HEK293 (cell line): ENCODE results near the gene CEP112.

Experiments
- CTCF ChIA-PET: fragments of 350-600 bp; formaldehyde crosslinking; extraction: SDS; loops from one replicate; lab custom pipeline; 2021; ENCODE audit warnings: antibody characterized with exemption; lab: Yijun Ruan, JAX
- POLR2A ChIA-PET: fragments of 300-600 bp; formaldehyde crosslinking; extraction: SDS; loops from one replicate; lab custom pipeline; 2020; ENCODE audit warnings: antibody characterized with exemption, inconsistent platforms; lab: Yijun Ruan, JAX
- H3K27ac ChIP-seq: fragments of 200-500 bp; sonication (Bioruptor generic); 2 replicates; pipeline ENCODE4 v1.5.1; 2014; ENCODE audit warnings: low read depth, low read length, control low read depth, inconsistent platforms; ENCODE audit errors: extremely low read depth
- H3K36me3 ChIP-seq, 2 experiments: fragments of 200-500 bp in 1 of 2; sonication (Bioruptor generic) in 1 of 2; 1 replicate in 1 of 2; 2 replicates in 1 of 2; pipeline ENCODE4 v1.5.1; 2014 to 2017; ENCODE audit warnings: inconsistent platforms in 2 of 2, low read length in 2 of 2; ENCODE audit not compliant: control insufficient read depth in 2 of 2, insufficient read depth in 1 of 2
- H3K4me1 ChIP-seq: fragments of 200-500 bp; sonication (Bioruptor generic); 2 replicates; pipeline ENCODE4 v1.5.1; 2014; ENCODE audit warnings: mild to moderate bottlenecking, low read length, inconsistent platforms; ENCODE audit not compliant: control insufficient read depth, insufficient read depth
- H3K4me3 ChIP-seq: 2 replicates; pipeline ENCODE4 v1.5.1; 2011; ENCODE audit warnings: low read depth, mild to moderate bottlenecking, control low read depth, low read length, moderate library complexity
- H3K9me3 ChIP-seq: fragments of 200-500 bp; sonication (Bioruptor generic); 2 replicates; pipeline ENCODE4 v1.5.1; 2014; ENCODE audit warnings: low read depth, low read length, inconsistent platforms; ENCODE audit not compliant: control insufficient read depth, insufficient read depth
- BCL11A ChIP-seq: fragments of 450-650 bp; formaldehyde crosslinking; IDR thresholded peaks from 2 replicates; pipeline ENCODE4 v1.5.1; 2016; ENCODE audit warnings: low read depth, missing biosample characterization, missing genetic modification characterization
- IKZF3 ChIP-seq: fragments of 450-650 bp; IDR thresholded peaks from 2 replicates; pipeline ENCODE4 v1.5.0; 2018; ENCODE audit warnings: missing biosample characterization, mild to moderate bottlenecking, missing genetic modification characterization, moderate library complexity
- REPIN1 ChIP-seq: fragments of 450-650 bp; formaldehyde crosslinking; IDR thresholded peaks from 2 replicates; pipeline ENCODE4 v1.5.1; 2017; ENCODE audit warnings: missing biosample characterization, missing genetic modification characterization, low read depth
- SCRT1 ChIP-seq: fragments of 450-650 bp; formaldehyde crosslinking; IDR thresholded peaks from 2 replicates; pipeline ENCODE4 v1.5.1; 2016; ENCODE audit warnings: missing biosample characterization, missing genetic modification characterization, borderline replicate concordance
- SCRT2 ChIP-seq: fragments of 450-650 bp; formaldehyde crosslinking; IDR thresholded peaks from 2 replicates; pipeline ENCODE4 v1.5.1; 2016; ENCODE audit warnings: missing biosample characterization, missing genetic modification characterization
- ZBTB1 ChIP-seq: fragments of 450-650 bp; formaldehyde crosslinking; IDR thresholded peaks from 2 replicates; pipeline ENCODE4 v1.5.1; 2016; ENCODE audit warnings: missing biosample characterization, missing genetic modification characterization
- ZBTB48 ChIP-seq: fragments of 450-650 bp; formaldehyde crosslinking; IDR thresholded peaks from 2 replicates; pipeline ENCODE4 v1.5.1; 2016; ENCODE audit warnings: missing biosample characterization, missing genetic modification characterization
- ZFP69B ChIP-seq: fragments of 450-650 bp; formaldehyde crosslinking; IDR thresholded peaks from 2 replicates; pipeline ENCODE4 v1.5.1; 2016; ENCODE audit warnings: missing biosample characterization, missing genetic modification characterization
- ZNF121 ChIP-seq: fragments of 450-650 bp; formaldehyde crosslinking; IDR thresholded peaks from 2 replicates; pipeline ENCODE4 v1.5.1; 2016; ENCODE audit warnings: missing biosample characterization, missing genetic modification characterization
- ZNF132 ChIP-seq: fragments of 450-650 bp; formaldehyde crosslinking; IDR thresholded peaks from 2 replicates; pipeline ENCODE4 v1.5.1; 2017; ENCODE audit warnings: missing biosample characterization, missing genetic modification characterization, borderline replicate concordance
- ZNF157 ChIP-seq: fragments of 450-650 bp; formaldehyde crosslinking; IDR thresholded peaks from 2 replicates; pipeline ENCODE4 v1.5.1; 2016; ENCODE audit warnings: missing biosample characterization, missing genetic modification characterization
- ZNF18 ChIP-seq: fragments of 450-650 bp; formaldehyde crosslinking; IDR thresholded peaks from 2 replicates; pipeline ENCODE4 v1.5.1; 2016; ENCODE audit warnings: missing biosample characterization, missing genetic modification characterization
- ZNF23 ChIP-seq: fragments of 450-650 bp; formaldehyde crosslinking; IDR thresholded peaks from 2 replicates; pipeline ENCODE4 v1.5.1; 2016; ENCODE audit warnings: missing biosample characterization, missing genetic modification characterization, borderline replicate concordance
- ZNF292 ChIP-seq: fragments of 450-650 bp; formaldehyde crosslinking; IDR thresholded peaks from 2 replicates; pipeline ENCODE4 v1.5.1; 2016; ENCODE audit warnings: low read depth, missing biosample characterization, missing genetic modification characterization, borderline replicate concordance
- ZNF311 ChIP-seq: fragments of 450-650 bp; formaldehyde crosslinking; IDR thresholded peaks from 2 replicates; pipeline ENCODE4 v1.5.1; 2017; ENCODE audit warnings: missing biosample characterization, missing genetic modification characterization, borderline replicate concordance
- ZNF394 ChIP-seq: fragments of 450-650 bp; formaldehyde crosslinking; IDR thresholded peaks from 2 replicates; pipeline ENCODE4 v1.5.1; 2016; ENCODE audit warnings: missing biosample characterization, missing genetic modification characterization, mild to moderate bottlenecking, moderate library complexity, borderline replicate concordance
- ZNF48 ChIP-seq: fragments of 450-650 bp; formaldehyde crosslinking; IDR thresholded peaks from 2 replicates; pipeline ENCODE4 v1.5.1; 2016; ENCODE audit warnings: missing biosample characterization, missing genetic modification characterization
- ZNF510 ChIP-seq: fragments of 450-650 bp; formaldehyde crosslinking; IDR thresholded peaks from 2 replicates; pipeline ENCODE4 v1.5.1; 2018; ENCODE audit warnings: mild to moderate bottlenecking, missing genetic modification characterization, missing biosample characterization; ENCODE audit not compliant: insufficient replicate concordance
- ZNF555 ChIP-seq: fragments of 450-650 bp; formaldehyde crosslinking; conservative IDR thresholded peaks from 2 replicates; pipeline ENCODE4 v1.5.1; 2017; ENCODE audit warnings: missing biosample characterization, mild to moderate bottlenecking, missing genetic modification characterization, inconsistent platforms
- ZNF623 ChIP-seq: fragments of 450-650 bp; formaldehyde crosslinking; IDR thresholded peaks from 2 replicates; pipeline ENCODE4 v1.5.1; 2016; ENCODE audit warnings: missing biosample characterization, missing genetic modification characterization
- ZNF626 ChIP-seq: fragments of 450-650 bp; sonication (Bioruptor Pico); formaldehyde crosslinking; IDR thresholded peaks from 2 replicates; pipeline ENCODE4 v1.5.1; 2018; ENCODE audit warnings: missing biosample characterization, missing genetic modification characterization, inconsistent platforms
- ZNF707 ChIP-seq: fragments of 450-650 bp; formaldehyde crosslinking; IDR thresholded peaks from 2 replicates; pipeline ENCODE4 v1.5.1; 2016; ENCODE audit warnings: missing biosample characterization, missing genetic modification characterization
- ZNF777 ChIP-seq: fragments of 450-650 bp; formaldehyde crosslinking; IDR thresholded peaks from 2 replicates; pipeline ENCODE4 v1.5.1; 2017; ENCODE audit warnings: missing biosample characterization, missing genetic modification characterization, borderline replicate concordance
- ZNF785 ChIP-seq: fragments of 450-650 bp; formaldehyde crosslinking; IDR thresholded peaks from 2 replicates; pipeline ENCODE4 v1.5.1; 2016; ENCODE audit warnings: missing biosample characterization, missing genetic modification characterization
- ZNF843 ChIP-seq: fragments of 450-650 bp; formaldehyde crosslinking; IDR thresholded peaks from 2 replicates; pipeline ENCODE4 v1.5.1; 2016; ENCODE audit warnings: missing biosample characterization, missing genetic modification characterization
- TF ChIP-seq, protein P1 (sequence below): fragments of 450-650 bp; formaldehyde crosslinking; IDR thresholded peaks from 2 replicates; pipeline ENCODE4 v1.5.1; 2016; ENCODE audit warnings: missing biosample characterization, missing genetic modification characterization, low read depth
- TF ChIP-seq, protein P2 (sequence below): fragments of 450-650 bp; formaldehyde crosslinking; IDR thresholded peaks from 2 replicates; pipeline ENCODE4 v1.5.1; 2016; ENCODE audit warnings: missing biosample characterization, missing genetic modification characterization

The CEP112 gene

DNA sequence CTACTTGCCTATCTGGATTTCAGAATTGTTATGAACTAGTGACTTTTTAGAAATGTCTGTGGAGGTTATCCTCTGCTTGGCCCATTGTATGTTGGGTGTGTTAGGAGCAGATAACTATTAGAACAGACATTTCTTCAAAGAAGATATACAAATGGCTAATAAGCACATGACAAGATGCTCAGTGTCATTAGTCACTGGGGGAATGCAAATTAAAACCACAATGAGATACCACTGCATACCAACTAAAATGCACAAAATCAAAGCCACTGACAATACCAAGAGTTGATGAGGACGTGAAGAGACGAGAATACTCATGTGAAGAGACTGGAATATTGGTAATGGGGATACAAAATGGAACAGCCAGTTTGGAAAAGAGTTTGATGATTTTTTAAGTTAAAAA lies 39.2 kb downstream of the CEP112 start (continued):
- no peak for TF ChIP-seq ZNF510 (tag by site-specific recombination)
- no peak for TF ChIP-seq ZNF311
- no peak for TF ChIP-seq ZNF707 (tag by site-specific recombination)

DNA sequence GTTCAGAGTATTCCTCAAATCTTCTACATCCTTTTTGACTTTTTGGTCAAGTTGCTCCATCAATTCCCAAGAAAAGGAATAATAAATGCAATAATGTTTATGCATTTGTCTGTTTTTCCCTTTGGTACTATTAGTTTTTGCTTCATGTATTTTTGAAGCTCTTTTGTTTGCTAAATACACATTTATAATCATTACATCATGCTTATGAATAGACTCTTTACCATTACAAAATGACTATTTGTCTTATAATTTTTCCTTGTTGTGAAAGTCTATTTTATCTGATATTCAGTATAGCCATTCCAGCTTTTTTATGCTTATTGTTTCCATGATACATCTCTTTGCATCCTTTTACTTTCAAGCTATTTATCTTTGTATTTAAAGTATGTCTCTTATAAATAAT lies 41.2 kb downstream of the CEP112 start:
- peaks cover 6 to 8% of the 10 kb centered on the region in 2 experiments for H3K36me3 ChIP-seq
- H3K4me1 ChIP-seq = no peaks in the 10 kb centered on the region
- H3K4me3 ChIP-seq = no peak overlapping the region
- H3K9me3 ChIP-seq = peaks cover 2% of the 10 kb centered on the region; the same call in 1 of the 2 replicates
- CTCF ChIA-PET = interaction anchor here (0.6 to 1.4 kb wide), 6 partner anchors 10 to 919 kb away, joined by 3 to 4 read pairs (median 3); no protein-coding TSS in a partner anchor
- POLR2A ChIA-PET = interaction anchor here (0.5 kb wide), 1 partner anchor 44 kb away, joined by 3 read pairs; no protein-coding TSS in a partner anchor
- TF ChIP-seq ZNF394 (no peak), ZNF843 (tag by site-specific recombination) (no peak), ZBTB1 (no peak)
- TF ChIP-seq, protein P1, sequence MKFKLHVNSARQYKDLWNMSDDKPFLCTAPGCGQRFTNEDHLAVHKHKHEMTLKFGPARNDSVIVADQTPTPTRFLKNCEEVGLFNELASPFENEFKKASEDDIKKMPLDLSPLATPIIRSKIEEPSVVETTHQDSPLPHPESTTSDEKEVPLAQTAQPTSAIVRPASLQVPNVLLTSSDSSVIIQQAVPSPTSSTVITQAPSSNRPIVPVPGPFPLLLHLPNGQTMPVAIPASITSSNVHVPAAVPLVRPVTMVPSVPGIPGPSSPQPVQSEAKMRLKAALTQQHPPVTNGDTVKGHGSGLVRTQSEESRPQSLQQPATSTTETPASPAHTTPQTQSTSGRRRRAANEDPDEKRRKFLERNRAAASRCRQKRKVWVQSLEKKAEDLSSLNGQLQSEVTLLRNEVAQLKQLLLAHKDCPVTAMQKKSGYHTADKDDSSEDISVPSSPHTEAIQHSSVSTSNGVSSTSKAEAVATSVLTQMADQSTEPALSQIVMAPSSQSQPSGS (tag by site-specific recombination) = peak; percentile 62
- no peak overlapping the region for H3K27ac ChIP-seq

DNA sequence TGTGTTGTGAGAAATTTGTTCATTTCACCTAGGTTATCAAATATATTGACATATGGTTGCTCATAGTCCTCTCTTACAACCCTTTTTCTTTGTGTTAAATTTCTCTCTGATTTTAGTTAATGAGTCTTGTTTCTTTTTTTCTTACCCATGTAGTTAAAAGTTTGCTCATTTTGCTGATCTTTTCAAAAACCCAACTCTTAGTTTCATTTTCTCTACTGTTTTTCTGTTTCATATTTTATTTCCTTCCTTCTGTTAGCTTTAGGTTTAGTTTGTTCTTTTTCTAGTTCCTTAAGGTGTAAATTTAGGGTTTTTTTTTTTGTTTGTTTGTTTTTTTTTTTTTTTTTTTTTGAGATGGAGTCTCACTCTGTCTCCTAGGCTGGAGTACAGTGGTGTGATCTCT lies 42.4 kb downstream of the CEP112 start:
- ChIA-PET POLR2A (no interaction called here), CTCF (interaction anchor here (0.6 to 0.7 kb wide), 2 partner anchors 7 to 1685 kb away, joined by 3 to 5 read pairs; no protein-coding TSS in a partner anchor)
- TF ChIP-seq ZFP69B (tag by site-specific recombination) = no peak
- TF ChIP-seq SCRT2 (tag by site-specific recombination) = no peak
- no peak for TF ChIP-seq ZNF23 (tag by site-specific recombination)
- TF ChIP-seq ZNF121 (tag by site-specific recombination) = no peak
- TF ChIP-seq REPIN1 (tag by site-specific recombination) = no peak
- no peak for TF ChIP-seq ZBTB48
- TF ChIP-seq ZNF555 (tag by site-specific recombination) = no peak
- TF ChIP-seq ZNF777 (tag by site-specific recombination) = no peak
- TF ChIP-seq BCL11A (tag by site-specific recombination) = no peak
- TF ChIP-seq ZNF785 (tag by site-specific recombination) = no peak
- TF ChIP-seq ZNF18 (tag by site-specific recombination) = no peak
- TF ChIP-seq, protein P2, sequence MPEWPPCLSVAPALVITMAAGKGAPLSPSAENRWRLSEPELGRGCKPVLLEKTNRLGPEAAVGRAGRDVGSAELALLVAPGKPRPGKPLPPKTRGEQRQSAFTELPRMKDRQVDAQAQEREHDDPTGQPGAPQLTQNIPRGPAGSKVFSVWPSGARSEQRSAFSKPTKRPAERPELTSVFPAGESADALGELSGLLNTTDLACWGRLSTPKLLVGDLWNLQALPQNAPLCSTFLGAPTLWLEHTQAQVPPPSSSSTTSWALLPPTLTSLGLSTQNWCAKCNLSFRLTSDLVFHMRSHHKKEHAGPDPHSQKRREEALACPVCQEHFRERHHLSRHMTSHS (tag by site-specific recombination) = no peak
- no peak for TF ChIP-seq ZNF48
- TF ChIP-seq IKZF3 = no peak
- TF ChIP-seq ZNF292 (tag by site-specific recombination) = no peak
- TF ChIP-seq ZNF157 (tag by site-specific recombination) = no peak
- no peak for TF ChIP-seq ZNF623 (tag by site-specific recombination)
- no peak for TF ChIP-seq ZNF132 (tag by site-specific recombination)
- no peak for TF ChIP-seq ZNF626 (tag by site-specific recombination)
- TF ChIP-seq SCRT1 (tag by site-specific recombination) = no peak

More for the DNA sequence above, 42.4 kb downstream of the CEP112 start:
- peaks cover 2% of the 10 kb centered on the region; the same call in 1 of the 2 replicates for H3K9me3 ChIP-seq
- no peaks in the 10 kb centered on the region for H3K4me1 ChIP-seq
- no peak overlapping the region for H3K4me3 ChIP-seq
- peaks cover 6 to 8% of the 10 kb centered on the region in 2 experiments for H3K36me3 ChIP-seq
- no peak overlapping the region for H3K27ac ChIP-seq
